Stimulated activated naive CD8-positive, alpha-beta T cell treated with anti-CD3 and anti-CD28 coated beads, Interleukin-15, Interleukin-2, amounts not matched to agents 100 U/mL and 50 U/mL, for 24 hours (primary cell): ENCODE data around the gene DRAM1.
A peak's percentile ranks its signal among the peaks of the same experiment; 100 is the strongest.

Experiments
- ATAC-seq: fragments of 150-1000 bp; cut with Tn5 transposase; one replicate; pipeline ENCODE4 v1.10.0; 2021
- DNase-seq: peaks from one replicate; pipeline ENCODE4 v3.0.0; 2021

DRAM1 gene

DNA sequence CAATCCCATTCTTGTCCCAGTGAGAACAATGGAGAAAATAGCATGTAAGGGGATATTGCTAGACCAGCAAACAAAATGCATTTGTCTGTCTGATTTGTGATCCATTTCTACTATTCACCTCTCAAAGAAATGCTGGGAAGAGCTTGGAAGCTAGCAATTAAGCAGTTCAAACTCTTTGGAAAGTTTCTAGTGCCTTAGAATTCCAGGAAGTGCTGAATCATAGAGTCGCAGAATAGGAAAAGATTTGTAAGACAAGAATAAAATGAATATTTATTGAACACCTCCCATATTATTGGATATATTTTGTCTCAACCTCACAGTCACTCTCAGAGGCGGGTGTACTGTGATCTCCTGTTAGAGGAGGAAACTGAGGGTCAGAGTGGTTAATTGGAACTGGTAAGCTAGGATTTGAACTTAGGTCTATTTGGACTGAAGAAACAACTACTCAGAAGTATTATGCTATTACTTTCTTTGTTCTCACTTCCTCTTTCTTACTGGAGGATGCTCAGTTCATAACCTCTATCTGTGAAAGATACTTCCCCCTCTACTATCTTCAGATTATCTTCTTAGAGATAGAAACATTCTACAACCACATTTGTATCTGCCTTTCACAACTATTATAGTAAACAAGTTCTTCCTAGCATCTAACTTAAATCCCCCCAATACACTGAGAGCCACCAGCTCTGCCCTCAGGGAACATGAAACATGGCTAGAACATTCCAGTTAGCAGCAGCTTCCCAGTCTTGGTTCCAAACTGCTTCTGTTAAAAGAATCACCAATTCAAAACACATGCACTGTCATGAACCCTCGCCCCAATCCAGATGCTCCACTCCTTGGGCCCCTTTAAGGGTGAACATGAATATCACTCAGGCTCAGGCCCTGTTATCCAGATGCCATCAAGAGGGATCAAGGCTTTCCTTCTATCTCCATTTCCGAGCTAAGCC, 64.2 kb downstream of the DRAM1 start:
- ATAC-seq, result no peak

DNA sequence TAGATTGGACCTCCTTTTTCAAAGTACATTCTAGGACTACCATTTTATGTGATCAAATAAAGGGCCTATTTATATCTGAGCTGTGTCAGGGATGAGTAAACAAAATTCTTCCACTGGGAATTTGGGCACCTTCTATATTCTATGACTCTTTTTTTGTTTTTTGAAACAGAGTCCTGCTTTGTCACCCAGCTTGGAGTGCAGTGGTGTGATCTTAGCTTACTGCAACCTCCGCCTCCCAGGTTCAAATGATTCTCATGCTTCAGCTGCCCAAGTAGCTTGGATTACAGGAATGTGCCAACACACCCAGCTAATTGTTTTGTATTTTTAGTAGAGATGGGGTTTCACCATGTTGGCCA, 64.8 kb downstream of the DRAM1 start:
- ATAC-seq (no peak), DNase-seq (no peak)

More for the DNA sequence above, 64.2 kb downstream of the DRAM1 start:
- DNase-seq, result no peak

DNA sequence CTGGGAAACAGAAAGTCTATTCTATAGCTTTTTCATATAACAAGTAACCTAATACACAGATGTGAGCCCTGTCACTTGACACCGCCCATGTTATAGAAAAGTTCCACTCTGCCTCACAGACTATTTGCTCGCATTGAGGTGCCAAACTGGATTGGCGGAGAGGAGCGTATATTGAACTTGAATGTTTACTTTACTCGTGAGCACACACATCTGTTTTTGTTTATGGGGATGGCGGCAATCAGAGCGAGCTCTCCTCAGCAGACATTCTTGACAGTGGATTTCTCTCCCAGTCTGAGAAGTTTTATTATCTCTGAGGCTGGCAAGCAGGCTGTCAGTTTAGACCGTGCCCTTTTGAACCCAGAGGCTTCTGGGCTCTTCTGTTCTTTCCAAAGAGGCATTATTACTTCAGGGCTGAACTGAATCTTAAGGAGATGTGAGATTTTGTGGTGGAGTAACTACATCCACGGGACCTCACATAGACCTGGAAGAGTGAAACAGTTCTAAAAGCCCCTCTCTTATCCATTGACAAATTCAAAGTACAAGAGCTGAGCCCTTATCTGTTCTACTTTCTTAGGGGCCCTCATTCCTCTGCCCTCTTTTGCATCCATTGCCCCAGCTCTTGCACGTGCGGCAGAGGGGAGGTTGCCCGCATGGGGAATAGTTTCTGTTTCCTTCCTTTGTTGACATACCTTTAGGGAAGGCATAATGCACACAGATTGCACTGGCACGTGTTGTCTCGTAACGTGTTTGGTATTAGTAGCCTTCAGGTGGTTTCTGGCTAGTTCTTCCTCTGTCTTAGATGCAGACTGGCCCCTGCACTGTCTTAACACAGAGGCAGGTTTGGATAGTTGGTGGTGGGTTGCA, 68.2 kb downstream of the DRAM1 start:
- DNase-seq (no peak), ATAC-seq (no peak)

DNA sequence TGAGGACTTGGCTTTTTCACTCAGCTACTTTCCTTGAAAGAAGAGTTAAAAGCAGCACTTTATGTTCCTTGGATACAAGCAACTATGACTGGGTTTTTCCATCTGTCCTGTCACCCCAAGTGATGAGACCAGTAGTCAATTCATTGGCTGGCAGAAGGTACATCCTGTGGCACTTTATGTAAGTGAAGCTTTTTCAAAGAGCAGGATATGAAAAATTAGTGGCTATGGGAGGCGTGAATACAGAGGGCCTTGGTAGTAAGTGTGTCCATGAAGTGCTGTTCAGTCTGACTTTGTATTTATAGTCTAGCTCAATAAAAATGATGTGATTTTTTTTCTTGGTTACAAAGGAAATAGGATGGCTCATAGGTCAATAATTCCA, 68.8 kb downstream of the DRAM1 start:
- DNase-seq (no peak), ATAC-seq (no peak)

DNA sequence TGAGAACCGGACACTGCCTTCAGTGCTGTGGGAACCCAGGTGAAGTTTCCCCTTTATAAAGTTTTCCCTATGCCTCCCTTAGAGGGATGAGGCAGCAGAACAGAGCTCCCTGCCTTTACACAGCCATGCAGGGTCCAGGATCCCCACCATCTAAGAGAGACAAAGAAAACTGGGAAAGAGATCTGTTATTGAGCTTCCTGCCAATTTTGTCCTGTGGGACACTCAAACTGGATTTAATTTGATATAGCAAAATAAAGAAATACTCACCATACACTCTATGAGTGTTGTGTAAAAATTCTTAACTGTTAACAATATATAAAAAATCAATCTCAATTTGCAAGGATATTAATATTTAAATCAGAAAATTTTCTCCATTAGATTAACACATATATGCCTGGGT, 69.9 kb downstream of the DRAM1 start:
- ATAC-seq (no peak), DNase-seq (no peak)

DNA sequence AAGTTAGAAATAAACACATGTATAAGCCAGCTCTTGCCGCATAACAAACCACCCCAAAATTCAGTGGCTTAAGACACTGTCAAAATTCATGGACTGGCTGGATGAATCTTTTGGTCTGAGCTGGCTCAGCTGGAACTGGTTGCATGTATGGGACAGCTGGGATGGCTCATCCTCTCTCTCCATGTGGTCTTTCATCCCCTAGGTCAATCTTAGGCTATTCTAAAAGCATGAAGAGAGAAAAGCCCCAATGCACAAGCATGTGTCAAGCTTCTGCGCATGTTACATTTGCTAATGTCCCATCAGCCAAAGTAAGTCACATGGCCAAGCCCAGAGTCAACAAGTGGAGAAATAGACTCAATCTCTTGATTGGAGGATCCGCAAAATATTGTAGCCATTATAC, 71.0 kb downstream of the DRAM1 start:
- ATAC-seq (no peak), DNase-seq (no peak)

DNA sequence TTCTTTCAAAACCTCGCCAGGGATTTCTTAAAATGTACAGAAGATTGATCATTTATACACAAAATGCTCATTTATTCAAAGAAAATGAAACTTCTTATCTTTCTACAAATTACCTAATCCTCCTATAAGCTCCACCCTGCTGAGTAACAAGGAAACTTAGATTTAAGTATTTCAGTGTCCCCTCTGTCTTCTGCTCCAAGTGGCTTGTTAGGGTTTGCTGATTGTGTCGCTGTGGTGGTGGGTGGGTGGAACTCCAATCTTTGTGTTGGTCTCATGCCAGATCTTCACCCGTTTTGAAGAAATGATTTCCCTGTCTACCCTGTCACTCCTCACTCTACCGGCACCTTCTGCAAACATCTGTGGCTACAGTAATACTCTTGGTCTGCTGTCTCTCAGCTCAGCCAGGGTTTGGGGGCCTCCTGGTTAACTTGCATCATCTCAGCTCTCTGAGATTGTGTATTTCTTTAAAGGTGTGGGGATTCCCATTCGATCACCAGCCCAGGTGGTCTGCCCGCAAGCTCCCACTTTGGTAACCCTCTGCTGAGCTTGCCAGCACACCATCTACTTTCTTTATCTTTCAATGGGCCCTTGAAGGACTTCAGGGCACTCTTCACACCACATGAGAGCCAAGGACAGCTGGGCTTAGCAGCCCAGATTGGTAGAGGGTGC, 73.8 kb downstream of the DRAM1 start:
- no peak for DNase-seq
- no peak for ATAC-seq

DNA sequence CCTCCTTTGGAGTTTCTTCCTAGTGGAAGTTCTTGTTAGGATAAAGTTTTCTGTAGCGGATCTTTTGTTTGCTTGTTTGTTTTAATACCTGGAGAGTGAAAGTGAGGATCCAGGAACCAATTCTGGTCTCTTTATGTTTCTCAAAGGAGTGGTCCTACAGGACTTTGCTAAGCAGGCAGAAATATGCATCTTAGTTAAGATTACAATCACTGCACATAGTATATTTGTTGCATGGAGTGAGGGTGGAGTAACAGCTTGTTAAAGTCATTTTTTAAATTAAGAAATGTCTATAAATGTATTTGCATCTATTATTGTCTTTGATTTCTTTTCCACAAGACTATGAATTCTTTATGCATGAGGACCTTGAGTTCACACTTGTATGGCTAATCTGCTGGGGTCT, 76.7 kb downstream of the DRAM1 start:
- DNase-seq, result no peak
- ATAC-seq, result no peak

DNA sequence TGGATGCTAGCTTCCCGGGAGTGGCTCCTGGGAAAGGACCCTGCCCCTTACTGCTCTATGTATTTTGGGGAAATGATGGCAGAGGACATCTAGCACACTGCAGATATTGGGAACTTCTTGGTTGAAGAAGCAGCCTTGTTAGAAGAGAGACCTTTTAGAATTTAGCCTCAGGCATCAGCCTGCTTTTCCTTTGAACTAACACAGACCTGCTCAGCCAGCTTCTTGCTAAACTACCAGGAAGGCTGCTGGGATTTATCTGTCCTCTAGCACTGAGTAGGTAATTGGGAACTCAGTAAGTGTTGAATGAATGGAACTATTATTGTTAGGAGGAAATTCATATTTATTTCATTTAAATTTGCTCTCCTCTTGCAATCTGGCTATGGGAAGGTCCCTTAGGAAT, 77.3 kb downstream of the DRAM1 start:
- ATAC-seq, result no peak
- DNase-seq, result no peak

DNA sequence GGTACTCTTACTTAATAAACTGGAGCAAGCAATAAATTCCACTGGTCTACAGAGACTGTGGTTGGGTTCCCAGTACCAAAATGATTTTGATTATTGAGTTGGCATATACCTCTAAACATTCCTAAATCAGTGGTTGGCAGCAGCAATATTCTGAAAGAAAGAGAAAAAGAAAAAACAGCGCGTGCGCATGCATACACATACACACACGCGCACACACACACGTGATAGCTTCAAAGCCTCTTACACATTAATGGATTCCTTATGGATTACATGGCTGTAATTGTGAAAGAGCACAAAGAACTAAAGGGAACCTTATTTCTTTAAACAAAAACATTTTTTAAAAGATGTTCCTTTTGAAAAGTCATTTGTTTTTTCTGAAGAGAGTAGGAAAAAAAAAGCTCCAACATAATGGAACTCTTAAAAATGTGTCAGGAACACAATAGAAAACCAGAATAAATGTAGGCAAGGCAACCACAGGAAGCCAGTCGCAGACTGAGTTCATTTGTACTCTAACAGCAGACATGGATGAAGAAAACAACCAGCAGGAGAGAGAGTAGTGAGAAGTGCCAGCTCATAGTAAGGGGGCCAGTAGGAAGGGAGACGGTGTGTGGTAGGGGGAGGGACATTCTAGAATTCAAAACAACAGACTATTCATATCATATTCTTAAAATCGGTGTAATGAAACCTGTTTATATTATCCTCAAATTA, 80.0 kb downstream of the DRAM1 start:
- no peak for DNase-seq

DNA sequence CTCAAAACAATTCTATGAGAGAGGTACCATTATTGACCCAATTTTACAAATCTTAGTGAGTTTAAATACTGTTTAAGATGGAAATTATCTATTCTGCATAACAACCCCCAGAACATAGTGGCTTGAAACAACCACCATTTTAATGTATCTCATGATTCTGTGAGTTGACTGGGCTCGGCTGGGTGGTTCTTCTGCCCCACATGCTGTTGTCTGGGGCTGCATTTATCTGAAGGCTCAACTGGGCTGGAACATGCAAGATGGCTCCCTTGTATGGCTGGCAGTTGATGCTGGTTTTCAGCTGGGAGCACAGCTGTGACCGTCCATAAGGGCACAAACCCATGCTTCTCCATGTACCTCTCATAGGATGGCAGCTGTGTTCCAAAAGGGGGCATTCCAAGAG, 82.2 kb downstream of the DRAM1 start:
- DNase-seq (no peak), ATAC-seq (no peak)

More for the DNA sequence above, 80.0 kb downstream of the DRAM1 start:
- ATAC-seq, result no peak

DNA sequence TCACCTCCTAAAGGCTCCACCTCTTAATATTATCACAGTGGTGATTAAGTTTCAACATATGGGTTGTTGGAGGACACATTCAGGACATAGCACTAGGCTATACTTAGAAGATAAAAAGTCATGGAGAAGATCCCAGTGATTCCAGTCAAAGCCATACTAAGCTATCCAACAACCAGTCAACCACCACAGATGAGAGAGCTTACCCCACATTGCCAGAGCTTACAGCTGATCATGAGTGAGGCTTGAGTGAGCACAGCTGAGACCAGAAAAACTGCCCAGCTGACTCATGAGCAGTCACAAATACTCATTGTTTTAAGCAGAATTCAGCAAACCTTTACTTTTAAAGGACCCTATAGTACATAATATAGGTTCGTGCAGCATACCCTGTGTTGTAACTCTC, 85.1 kb downstream of the DRAM1 start:
- DNase-seq (no peak), ATAC-seq (no peak)

DNA sequence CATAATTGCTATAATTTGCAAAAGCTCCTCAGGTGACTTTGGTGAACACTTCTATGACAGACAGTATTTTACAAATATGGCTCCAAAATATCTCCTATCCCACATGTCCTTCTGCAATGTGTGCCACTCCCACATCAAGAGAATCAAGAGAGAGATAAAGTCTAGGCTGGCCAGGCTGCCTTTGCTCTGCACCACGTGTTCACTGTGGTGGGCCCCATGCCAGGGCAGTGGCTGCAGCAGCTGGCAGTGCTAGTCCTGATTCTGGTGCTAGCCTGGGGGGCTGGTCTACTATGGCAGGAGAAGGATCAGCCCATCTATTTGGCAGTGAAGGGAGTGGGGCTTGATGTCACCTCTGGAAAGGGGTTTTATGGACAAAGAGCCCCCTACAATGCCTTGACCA, 86.3 kb downstream of the DRAM1 start:
- ATAC-seq, result no peak
- no peak for DNase-seq

DNA sequence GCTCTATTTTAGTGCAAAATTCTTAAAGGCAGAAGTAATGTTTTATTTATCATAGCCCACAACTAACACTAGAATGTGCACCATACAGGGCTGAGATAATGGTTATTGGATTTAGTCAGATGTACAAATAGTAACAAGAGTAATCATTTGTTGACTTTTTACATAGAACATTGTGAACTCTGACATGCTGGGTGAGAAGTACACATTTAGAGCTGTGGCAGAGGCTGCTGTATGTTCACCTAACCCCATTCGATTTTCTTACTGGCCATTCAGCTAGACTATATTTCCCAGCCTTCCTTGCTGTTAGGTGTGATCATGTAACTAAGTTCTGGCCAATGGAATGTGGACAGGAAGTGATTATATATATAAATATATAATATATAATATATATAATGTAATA, 89.1 kb downstream of the DRAM1 start:
- ATAC-seq (no peak), DNase-seq (no peak)

DNA sequence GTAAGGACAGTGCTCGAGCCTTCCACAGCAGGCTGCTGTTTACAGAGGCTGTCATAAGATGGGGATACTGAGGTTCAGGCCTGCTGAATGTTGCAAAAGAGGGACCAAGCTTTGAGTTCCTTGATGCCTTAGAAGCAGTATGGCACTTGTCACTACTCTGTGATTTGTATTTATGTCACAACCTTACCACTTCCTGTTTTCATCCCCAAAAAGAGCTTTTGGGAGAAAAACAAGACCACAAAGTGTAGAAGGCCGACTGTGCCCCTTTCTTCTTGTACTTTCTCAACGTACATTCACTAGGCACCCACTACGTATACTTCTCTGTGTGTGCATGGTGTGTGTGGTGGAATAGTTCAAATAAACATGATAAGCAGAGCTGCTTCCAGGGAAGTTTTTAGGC, 90.1 kb downstream of the DRAM1 start:
- DNase-seq (no peak), ATAC-seq (no peak)

DNA sequence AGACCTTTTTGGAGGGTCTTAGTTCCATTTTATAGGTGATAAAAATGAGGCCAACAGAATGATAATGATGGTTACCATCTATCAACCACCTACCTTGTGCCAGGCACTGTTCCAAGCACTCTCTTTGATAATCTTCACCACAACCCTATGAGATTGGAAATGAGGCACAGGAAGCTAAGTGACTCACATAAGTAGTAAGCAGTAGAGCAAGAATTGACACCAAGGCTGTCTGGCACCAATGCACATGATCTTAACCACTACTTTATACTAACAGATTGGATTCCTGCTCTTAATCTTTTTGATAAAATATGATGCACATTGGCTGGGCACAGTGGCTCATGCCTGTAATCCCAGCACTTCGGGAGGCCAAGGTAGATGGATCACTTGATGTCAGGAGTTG, 91.4 kb downstream of the DRAM1 start:
- ATAC-seq (peak; percentile 57), DNase-seq (no peak)
